SK-N-SH treated with all-trans-retinoic acid at 6 μM for 48 hours (cell line): ENCODE data around the gene GDI2.

Experiments
- ATAC-seq: fragments of 200-7000 bp; cut with Tn5 transposase; 3 replicates; pipeline ENCODE4 v1.9.1; 2020; ENCODE audit warnings: mild to moderate bottlenecking, moderate library complexity
- ARNTL ChIP-seq: fragments of 450-650 bp; formaldehyde crosslinking; IDR thresholded peaks from 2 replicates; pipeline ENCODE4 v1.5.0; 2020; ENCODE audit warnings: low read depth, mild to moderate bottlenecking, moderate library complexity, borderline replicate concordance
- BACH2 ChIP-seq: fragments of 250-450 bp; sonication (Bioruptor Pico); IDR thresholded peaks from 2 replicates; pipeline ENCODE4 v1.9.0; 2021; ENCODE audit warnings: mild to moderate bottlenecking, borderline replicate concordance
- CREB5 ChIP-seq: fragments of 250-450 bp; sonication (Bioruptor Pico); IDR thresholded peaks from 2 replicates; pipeline ENCODE4 v1.5.1; 2020; ENCODE audit warnings: low read depth, mild to moderate bottlenecking, moderate library complexity
- CSDC2 ChIP-seq: fragments of 250-450 bp; sonication (Bioruptor Pico); IDR thresholded peaks from 2 replicates; pipeline ENCODE4 v1.5.0; 2020; ENCODE audit warnings: mild to moderate bottlenecking, moderate library complexity
- ESRRG ChIP-seq: fragments of 250-450 bp; sonication (Bioruptor Pico); IDR thresholded peaks from 2 replicates; pipeline ENCODE4 v1.6.1; 2021; ENCODE audit warnings: mild to moderate bottlenecking
- ISL1 ChIP-seq: fragments of 250-450 bp; sonication (Bioruptor Pico); IDR thresholded peaks from 2 replicates; pipeline ENCODE4 v2.1.2; 2022; ENCODE audit warnings: mild to moderate bottlenecking, moderate library complexity
- OSR1 ChIP-seq: fragments of 250-450 bp; sonication (Bioruptor Pico); IDR thresholded peaks from 2 replicates; pipeline ENCODE4 v1.8.0; 2022; ENCODE audit warnings: moderate library complexity, mild to moderate bottlenecking, inconsistent platforms
- PATZ1 ChIP-seq: fragments of 250-450 bp; sonication (Bioruptor Pico); IDR thresholded peaks from 2 replicates; pipeline ENCODE4 v1.8.0; 2020; ENCODE audit warnings: mild to moderate bottlenecking, moderate library complexity, borderline replicate concordance
- PPARA ChIP-seq: fragments of 250-450 bp; sonication (Bioruptor Pico); IDR thresholded peaks from 2 replicates; pipeline ENCODE4 v1.5.0; 2020; ENCODE audit warnings: mild to moderate bottlenecking, borderline replicate concordance
- SNAI2 ChIP-seq: fragments of 250-450 bp; sonication (Bioruptor Pico); IDR thresholded peaks from 2 replicates; pipeline ENCODE4 v1.5.0; 2020; ENCODE audit warnings: mild to moderate bottlenecking, moderate library complexity
- TCF4 ChIP-seq: fragments of 250-450 bp; sonication (Bioruptor Pico); IDR thresholded peaks from 2 replicates; pipeline ENCODE4 v1.8.0; 2021; ENCODE audit warnings: mild to moderate bottlenecking, moderate library complexity, borderline replicate concordance
- ZNF565 ChIP-seq: fragments of 450-650 bp; formaldehyde crosslinking; conservative IDR thresholded peaks from 2 replicates; pipeline ENCODE4 v1.5.0; 2020; ENCODE audit warnings: low read depth, mild to moderate bottlenecking, moderate library complexity
- ZNF70 ChIP-seq: fragments of 450-650 bp; formaldehyde crosslinking; IDR thresholded peaks from 2 replicates; pipeline ENCODE4 v1.5.0; 2020; ENCODE audit warnings: mild to moderate bottlenecking, moderate library complexity
- ZNF8 ChIP-seq: fragments of 450-650 bp; formaldehyde crosslinking; IDR thresholded peaks from 2 replicates; pipeline ENCODE4 v1.5.0; 2020; ENCODE audit warnings: mild to moderate bottlenecking, moderate library complexity
- TF ChIP-seq, protein P1 (sequence below): fragments of 250-450 bp; sonication (Bioruptor Pico); IDR thresholded peaks from 2 replicates; pipeline ENCODE4 v1.5.0; 2020; ENCODE audit warnings: mild to moderate bottlenecking, moderate library complexity
- TF ChIP-seq, protein P2 (sequence below): fragments of 250-450 bp; sonication (Bioruptor Pico); IDR thresholded peaks from 2 replicates; pipeline ENCODE4 v1.5.1; 2021; ENCODE audit warnings: mild to moderate bottlenecking, moderate library complexity
- TF ChIP-seq, protein P3 (sequence below): fragments of 250-450 bp; sonication (Bioruptor Pico); IDR thresholded peaks from 2 replicates; pipeline ENCODE4 v1.8.0; 2021; ENCODE audit warnings: low read depth, mild to moderate bottlenecking, moderate library complexity, borderline replicate concordance

GDI2 gene

DNA sequence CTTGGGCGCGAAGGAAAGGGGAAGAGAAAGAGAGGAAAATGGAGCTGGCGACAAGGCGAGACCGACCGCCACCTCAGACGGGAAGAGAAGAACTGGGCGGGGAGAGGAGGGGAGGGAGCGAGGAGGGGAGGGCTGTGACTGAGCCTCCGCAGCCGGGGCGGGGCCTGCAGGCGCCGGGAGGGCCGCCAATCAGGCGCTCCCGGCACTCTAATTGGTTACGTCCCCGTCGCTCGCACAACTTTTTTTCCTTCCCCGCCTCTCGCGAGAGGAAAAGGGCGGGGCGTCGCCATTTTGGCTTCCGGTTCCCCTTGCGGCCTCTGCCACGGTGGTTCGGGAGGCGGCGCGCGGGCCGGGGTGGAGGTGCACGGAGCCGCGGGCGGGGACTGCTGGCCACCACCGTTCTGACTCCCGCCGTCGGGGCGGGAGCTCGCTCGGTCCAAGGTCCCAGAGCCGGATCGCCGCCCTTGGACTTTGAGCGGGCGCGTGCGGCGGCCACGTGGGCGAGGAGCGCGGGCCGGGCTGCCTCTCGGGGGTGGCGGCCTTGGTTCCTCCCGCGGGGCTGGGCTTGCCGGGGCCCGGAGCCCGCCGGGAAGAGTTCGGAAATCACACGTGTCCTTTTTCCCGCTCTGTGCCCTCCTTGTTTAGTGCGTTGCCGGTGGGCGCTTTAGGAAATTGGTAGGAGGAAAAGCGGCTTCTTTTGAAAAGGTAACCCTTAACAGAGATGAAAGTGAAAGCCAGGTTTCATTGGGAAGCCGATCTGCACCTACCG, at the start of gene GDI2:
GDI2 (minus strand) TSS at position 94 of the 769 bp plus-strand sequence. CDS start 176 bp downstream, outside the sequence.
- ATAC-seq = peak; percentile 91
- TF ChIP-seq ISL1 (CRISPR knock-in tag) = no peak
- TF ChIP-seq, protein P1, sequence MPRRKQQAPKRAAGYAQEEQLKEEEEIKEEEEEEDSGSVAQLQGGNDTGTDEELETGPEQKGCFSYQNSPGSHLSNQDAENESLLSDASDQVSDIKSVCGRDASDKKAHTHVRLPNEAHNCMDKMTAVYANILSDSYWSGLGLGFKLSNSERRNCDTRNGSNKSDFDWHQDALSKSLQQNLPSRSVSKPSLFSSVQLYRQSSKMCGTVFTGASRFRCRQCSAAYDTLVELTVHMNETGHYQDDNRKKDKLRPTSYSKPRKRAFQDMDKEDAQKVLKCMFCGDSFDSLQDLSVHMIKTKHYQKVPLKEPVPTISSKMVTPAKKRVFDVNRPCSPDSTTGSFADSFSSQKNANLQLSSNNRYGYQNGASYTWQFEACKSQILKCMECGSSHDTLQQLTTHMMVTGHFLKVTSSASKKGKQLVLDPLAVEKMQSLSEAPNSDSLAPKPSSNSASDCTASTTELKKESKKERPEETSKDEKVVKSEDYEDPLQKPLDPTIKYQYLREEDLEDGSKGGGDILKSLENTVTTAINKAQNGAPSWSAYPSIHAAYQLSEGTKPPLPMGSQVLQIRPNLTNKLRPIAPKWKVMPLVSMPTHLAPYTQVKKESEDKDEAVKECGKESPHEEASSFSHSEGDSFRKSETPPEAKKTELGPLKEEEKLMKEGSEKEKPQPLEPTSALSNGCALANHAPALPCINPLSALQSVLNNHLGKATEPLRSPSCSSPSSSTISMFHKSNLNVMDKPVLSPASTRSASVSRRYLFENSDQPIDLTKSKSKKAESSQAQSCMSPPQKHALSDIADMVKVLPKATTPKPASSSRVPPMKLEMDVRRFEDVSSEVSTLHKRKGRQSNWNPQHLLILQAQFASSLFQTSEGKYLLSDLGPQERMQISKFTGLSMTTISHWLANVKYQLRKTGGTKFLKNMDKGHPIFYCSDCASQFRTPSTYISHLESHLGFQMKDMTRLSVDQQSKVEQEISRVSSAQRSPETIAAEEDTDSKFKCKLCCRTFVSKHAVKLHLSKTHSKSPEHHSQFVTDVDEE (CRISPR knock-in tag) = peak; percentile 30; the same call in 1 of the 2 replicates

GRCh38 chr10:5862360-5862961, 49.2 kb upstream of the GDI2 start:
- no peak for ATAC-seq

DNA sequence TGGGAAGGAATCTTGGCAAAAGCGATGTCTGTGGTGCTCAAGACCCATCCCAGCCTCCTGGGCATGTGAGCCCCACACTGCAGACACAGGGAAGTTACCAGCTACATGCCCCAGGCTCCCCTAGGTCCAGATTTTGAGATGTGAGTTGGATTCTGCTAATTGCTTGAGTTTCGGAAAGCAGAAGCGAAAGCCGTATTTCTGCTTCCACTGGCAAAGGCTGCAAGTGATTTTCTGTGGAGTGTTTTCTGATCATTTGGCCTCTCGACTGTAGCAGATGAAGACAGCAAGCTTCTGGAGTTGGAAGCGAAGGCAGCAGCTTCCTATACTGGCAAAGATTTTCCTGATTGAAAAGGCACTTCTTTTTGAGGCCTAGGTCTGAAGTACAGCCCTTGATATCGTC, 46.8 kb upstream of the GDI2 start:
- ATAC-seq = no peak
- TF ChIP-seq PPARA (CRISPR knock-in tag) = no peak
- TF ChIP-seq ZNF8 (CRISPR knock-in tag) = no peak
- no peak for TF ChIP-seq CSDC2 (CRISPR knock-in tag)
- TF ChIP-seq BACH2 (CRISPR knock-in tag) = no peak
- TF ChIP-seq SNAI2 (CRISPR knock-in tag) = no peak
- TF ChIP-seq, protein P2, sequence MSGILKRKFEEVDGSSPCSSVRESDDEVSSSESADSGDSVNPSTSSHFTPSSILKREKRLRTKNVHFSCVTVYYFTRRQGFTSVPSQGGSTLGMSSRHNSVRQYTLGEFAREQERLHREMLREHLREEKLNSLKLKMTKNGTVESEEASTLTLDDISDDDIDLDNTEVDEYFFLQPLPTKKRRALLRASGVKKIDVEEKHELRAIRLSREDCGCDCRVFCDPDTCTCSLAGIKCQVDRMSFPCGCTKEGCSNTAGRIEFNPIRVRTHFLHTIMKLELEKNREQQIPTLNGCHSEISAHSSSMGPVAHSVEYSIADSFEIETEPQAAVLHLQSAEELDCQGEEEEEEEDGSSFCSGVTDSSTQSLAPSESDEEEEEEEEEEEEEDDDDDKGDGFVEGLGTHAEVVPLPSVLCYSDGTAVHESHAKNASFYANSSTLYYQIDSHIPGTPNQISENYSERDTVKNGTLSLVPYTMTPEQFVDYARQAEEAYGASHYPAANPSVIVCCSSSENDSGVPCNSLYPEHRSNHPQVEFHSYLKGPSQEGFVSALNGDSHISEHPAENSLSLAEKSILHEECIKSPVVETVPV (CRISPR knock-in tag) = no peak

More at GRCh38 chr10:5862360-5862961, 49.2 kb upstream of the GDI2 start:
- no peak for TF ChIP-seq PATZ1 (CRISPR knock-in tag)
- TF ChIP-seq, all 23 proteins: peak for 0

GRCh38 chr10:5858811-5859210, 45.6 kb upstream of the GDI2 start:
- ATAC-seq = no peak
- TF ChIP-seq ISL1 (CRISPR knock-in tag) (no peak), SNAI2 (CRISPR knock-in tag) (no peak), ZNF565 (no peak), ZNF70 (CRISPR knock-in tag) (no peak), TCF4 (CRISPR knock-in tag) (no peak), OSR1 (CRISPR knock-in tag) (no peak), ARNTL (no peak), ZNF8 (CRISPR knock-in tag) (no peak), BACH2 (CRISPR knock-in tag) (no peak), ESRRG (CRISPR knock-in tag) (no peak), CREB5 (CRISPR knock-in tag) (no peak), CSDC2 (CRISPR knock-in tag) (no peak), PATZ1 (CRISPR knock-in tag) (no peak)
- TF ChIP-seq, protein P3, sequence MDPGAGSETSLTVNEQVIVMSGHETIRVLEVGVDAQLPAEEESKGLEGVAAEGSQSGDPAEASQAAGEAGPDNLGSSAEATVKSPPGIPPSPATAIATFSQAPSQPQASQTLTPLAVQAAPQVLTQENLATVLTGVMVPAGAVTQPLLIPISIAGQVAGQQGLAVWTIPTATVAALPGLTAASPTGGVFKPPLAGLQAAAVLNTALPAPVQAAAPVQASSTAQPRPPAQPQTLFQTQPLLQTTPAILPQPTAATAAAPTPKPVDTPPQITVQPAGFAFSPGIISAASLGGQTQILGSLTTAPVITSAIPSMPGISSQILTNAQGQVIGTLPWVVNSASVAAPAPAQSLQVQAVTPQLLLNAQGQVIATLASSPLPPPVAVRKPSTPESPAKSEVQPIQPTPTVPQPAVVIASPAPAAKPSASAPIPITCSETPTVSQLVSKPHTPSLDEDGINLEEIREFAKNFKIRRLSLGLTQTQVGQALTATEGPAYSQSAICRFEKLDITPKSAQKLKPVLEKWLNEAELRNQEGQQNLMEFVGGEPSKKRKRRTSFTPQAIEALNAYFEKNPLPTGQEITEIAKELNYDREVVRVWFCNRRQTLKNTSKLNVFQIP = no peak
- TF ChIP-seq, protein P1 (CRISPR knock-in tag) = no peak
